GM19240 (cell line): ENCODE results near the gene LYL1.

ENCODE experiments used
- DNase-seq: peaks from one replicate; pipeline ENCODE4 v3.0.0; 2011; ENCODE audit warnings: low spot score; ENCODE audit not compliant: insufficient read length

LYL1 gene

DNA sequence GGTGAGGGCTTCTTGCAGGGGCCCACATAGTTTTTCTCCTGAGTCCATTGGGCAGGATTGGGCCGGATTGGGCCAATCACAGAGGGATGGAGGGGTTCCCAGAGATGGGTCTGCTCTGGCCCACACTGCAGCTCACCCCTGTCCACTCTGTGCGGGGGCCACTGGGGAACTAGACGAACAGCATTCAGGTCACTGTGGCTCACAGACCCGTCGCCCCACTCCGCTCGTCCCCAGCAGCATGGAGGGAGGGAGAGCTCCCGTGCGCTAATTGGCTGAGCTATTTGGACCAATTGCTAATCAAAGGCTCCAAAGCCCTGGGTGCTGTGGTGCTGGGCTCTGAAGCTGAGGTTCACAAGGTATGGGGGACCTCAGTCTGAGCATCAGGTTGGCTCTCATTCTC lies 26.7 kb upstream of the LYL1 start:
- no peak for DNase-seq

DNA sequence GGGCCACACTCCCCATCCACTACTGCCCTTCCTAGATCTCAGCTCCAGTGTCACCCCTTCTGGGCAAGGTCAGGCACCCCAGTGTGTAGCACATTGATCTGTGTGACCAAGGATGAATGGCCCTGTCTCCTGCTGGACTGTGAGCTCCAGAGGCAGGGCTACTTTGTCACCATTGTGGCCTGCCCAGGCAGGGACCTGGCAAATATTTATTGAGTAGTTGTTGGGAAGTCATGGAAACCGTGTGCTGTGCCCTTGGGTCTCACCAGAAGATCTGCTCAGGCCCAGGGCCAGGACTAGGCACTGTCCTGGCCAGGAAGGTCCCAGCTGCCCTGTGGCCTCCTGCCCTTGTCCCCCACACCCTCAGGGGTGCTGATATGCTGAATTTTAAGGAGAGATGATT lies 25.9 kb upstream of the LYL1 start:
- DNase-seq: no peak

DNA sequence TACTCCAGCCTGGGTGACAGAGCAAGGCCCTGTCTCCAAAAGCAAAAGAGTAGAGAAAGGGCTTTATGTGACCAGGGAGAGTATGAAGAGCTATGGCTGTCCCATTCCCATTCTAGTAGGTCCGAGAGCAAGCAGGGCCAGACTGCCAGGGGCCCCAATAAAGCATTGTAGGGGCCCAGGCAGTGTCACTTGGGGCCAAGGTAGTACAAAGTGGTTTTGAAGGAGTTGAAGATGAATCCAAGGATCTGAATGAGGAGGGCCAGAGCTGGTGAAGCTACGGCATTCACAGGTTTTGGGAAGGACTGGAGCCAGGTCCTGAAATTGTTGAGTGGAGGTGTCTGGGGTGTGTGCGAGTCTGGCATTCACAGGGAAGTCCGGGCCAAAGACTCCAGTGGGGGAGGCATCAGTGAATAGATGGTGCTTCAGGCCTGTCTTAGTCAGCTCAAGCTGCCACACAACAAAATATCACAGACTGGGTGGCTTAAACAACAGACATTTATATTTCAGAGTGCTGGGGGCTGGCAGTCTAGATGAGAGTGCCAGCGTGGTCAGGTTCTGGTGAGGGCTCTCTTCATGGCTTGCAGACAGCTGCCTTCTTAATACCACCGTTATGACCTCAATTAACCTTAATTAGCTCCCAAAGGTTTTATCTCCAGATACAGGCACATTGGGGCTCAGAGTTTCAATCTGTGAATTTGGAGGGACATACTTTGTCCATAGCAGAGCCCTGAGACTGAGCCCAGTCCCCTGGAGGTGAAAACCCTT lies 25.3 kb upstream of the LYL1 start:
- DNase-seq: no peak

DNA sequence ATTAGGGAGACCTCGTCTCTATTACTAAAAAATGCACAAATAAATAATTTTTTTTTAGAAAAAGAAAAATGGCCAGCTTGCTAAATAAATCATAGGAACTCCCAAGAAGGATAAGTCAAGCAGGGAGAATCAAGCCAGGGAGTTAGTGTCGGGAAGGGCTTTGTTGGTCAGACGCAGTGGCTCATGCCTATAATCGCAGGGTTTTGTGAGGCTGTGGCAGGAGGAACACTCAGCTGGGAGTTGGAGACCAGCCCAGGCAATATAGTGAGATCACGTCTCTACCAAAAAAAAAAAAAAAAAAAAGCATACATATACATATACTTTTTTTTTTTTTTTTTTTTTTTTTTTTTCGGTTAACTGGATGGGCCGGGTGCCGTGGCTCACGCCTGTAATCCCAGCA lies 24.4 kb upstream of the LYL1 start:
- DNase-seq: no peak

DNA sequence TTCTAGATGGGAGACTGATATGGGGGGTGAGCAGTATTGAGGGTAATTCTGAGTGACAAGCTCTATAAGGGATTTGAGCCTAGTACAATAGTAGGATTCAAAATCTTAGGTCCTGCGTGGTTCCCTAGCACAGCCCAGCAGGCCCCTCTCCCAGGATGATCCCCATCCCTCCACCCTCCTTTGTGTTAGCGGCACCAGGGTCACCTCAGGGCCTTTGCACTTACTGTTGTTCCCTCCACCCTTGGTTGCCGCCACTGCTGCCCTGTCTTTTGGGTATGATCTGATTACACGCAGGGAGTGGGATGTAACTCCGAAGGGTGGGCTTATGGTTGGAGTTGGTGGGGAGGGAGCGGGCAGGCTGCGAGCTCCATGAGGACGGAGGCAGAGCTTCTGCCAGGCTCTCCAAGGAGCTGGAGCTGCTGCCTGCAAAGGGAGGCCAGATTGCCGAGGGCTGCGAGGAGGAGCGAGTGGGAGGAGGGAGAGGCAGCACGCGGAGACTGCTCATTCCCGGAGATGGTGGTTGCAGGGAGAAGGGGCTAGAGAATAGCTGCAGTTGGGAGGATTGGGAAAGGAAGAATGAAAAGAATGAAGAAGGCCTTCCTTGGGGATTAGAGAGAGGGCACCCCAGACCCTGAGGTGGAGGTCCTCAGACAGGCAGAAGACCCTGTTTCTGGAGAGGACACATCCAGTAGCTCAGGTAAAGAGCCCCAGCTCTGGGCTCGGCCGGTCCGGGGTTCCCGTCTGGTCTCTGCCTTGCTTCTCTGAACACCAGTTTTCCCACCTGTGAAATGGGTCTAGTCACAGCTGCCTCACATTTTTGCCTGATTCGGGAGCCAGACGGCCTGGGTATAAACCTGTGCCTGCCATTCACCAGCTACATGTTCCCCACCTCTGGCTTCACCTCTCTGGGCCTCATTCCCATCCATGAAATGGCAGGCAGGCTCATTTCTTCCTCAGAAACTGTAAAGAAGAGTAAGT lies 20.6 kb upstream of the LYL1 start:
- no peak for DNase-seq

DNA sequence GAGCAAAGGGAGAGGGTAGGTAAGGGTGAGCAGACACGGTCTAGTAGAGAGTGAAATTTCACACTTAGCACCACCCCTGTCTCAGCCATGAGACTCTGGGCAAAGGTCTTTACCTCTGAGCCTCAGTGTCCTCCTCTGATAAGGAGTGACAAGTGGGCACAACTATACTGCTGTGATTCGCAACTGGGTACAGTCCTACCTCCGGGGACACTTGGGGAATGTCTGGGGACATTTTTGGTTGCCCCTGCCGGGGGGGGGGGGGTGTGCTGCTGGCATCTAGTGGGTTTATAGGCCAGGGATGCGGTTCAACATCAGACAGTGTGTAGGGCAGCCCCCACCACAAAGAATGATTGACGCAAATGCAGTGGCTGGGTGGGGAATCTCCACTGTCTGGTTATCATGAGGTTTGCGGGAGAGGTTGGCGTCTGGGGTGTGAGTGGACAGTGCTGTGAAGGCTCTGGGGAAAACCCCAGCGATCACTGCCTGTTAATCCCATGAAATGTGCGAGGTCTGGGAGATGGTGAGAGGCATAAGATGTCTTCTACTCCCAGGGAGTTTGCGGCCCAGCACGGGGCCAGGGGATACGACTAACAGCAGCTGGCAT lies 19.7 kb upstream of the LYL1 start:
- DNase-seq: no peak

DNA sequence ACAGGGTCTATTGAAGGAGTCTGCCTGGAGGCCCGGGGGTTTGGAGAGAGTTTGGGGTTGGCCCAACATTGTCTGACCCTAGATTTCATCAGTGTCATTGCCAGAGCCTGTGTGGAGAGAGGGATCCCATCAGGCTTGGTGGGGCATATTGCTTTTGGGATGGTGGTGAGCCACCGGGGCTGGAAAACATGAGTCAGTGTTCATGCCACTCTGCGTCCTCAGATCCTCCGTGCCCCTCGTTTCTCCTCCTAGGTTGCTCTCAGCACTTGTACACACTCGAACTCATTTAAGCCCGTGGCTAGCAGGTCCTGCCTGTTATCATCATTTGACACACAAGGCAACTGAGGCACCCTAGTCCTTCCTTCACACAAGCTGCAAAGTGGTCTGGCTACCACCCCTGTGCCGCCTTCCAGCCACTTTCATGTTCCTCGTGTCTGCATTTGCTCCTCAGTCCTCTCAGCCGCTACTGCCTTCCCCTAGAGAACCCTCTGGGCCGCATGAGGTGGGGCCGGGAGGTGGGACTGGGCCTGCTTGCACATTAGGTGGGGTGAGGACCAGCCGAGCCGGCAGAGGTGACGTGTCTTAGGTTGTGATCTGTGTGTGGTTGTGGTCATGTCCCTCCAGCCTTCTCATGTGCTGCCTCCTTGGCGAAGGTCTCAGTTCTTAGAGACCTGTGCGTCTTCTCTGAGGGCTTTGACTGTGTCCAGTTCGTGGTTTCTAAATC lies 19.1 kb upstream of the LYL1 start:
- no peak for DNase-seq

DNA sequence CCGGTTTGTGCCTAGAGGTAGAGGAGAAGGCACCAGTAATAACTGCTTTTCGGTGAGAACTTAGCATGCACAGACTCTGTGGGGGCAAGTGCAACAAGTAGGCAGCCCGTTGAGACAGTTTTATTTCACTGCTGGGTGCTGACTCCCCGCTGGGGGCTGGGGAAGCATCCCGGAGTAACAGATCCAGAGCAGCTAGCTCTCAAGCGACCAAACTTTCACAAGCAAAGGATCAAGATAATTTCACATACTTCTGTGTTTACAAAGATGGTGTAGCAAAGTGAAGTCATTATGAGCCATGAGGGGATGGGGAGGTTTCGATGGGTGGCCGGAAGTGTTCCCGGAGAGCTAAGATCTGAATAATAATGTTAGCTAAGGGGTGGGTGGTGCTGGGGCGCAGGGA lies 18.2 kb upstream of the LYL1 start:
- no peak for DNase-seq

DNA sequence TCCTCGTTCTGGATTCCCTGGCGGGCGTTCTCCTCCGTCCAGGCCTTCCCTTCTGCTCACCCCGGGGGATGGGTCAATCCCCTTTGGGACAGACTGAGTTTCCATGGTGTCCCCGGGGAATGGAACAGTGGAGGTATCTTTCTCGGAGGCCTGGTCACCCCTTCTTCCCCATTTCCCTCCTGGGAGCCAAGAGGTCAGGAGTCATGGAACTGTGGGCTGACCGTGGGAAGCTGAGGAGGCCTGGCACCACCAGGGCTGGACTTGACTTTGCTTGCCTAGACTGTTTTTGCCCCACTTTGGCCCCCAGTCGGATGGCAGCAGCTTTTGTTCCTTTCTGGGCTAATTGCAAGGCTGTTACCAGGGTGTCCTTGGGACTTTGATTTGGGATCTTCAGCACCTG lies 17.4 kb upstream of the LYL1 start:
- no peak for DNase-seq

DNA sequence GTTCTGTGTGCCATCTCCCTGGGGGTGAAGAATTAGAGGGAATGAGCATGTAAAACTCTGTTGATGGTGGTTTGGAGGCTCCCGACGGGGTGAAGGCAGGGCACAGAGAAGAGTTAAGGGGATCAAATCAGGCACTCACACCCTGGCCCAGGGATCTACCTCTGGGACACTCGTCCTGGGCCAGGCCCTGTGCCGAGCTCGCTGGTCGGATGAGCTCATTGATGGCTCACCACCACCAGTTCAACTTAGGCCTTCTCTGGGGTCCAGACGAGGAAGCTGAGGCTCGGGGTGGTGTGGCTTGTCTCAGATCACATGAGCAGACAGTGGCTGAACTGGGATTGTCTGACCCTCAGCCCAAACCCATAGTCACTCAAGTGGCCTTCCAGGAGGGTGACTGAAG lies 17.0 kb upstream of the LYL1 start:
- no peak for DNase-seq

DNA sequence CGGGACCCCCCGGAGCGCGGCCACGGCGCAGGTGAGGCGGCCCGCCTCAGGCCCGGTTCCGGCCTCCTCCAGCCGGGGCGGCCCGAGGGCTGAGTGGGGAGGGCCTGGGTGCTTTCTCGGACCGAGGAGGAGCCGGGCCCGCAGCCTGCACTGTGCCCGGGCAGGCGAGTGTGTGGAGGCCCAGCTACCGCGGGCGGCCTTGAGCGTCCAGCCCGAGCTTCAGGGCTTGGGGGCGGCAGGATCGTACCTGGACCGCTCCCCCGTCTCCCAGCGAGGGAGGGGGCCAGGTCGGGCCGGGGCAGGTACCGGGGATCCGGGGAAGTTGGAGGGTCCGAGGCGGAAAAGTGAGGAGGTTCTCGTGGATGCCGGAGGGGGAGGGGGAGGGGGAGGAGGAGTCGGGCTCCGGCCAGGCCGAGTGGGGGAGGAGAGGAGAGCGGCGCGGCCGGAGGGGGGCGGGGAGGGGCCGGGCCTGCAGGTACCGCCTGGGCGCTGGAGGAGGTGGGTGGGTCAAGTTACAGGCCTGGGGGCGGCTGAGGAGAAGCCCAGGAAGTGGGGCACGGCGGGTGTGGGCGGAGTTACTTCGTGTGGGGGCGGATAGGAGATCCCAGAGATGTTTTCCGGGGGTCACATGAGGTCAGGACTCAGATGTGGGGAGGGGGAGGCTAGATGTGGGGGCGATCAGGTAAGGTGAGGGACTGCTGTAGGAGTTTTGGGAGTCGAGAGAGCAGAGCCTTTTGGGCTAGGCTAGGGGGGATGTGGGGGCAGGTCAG lies 16.0 kb upstream of the LYL1 start:
- no peak for DNase-seq

DNA sequence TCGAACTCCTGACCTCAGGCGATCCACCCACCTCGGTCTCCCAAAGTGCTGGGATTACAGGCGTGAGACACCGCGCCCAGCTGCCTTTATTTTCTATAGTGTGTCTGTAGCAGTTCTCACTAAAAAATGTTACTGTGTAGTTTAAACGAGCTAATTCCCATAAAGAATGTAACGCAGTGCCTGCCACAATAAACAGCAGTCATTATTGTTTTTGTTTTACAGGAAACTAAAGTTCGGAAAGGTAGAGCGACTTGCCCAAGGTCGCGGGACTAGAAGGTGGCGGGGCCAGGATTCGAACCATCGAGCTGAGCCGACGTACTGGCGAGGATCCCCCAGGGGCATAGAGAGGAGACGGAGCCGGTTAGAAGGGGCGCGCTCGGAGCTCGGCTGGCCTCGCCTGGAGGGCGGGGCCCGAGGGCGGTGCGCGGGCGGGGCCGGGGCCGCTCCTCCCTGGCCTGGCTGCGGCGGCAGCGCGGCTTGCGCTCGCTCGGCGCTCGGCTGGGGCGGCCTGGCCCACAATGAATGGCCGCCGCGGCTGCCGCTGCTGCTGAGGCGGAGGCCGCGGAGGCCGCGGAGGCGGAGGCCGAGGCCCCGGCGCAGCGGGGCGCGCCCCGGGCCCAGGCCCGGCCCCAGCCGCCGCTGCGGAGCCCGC lies 15.2 kb upstream of the LYL1 start, which contains the start of gene NACC1:
TSS of gene NACC1 (plus strand) at position 493 of the 652 bp plus-strand sequence. CDS start 16,944 bp downstream, outside the sequence.
- peak; percentile 94 for DNase-seq

DNA sequence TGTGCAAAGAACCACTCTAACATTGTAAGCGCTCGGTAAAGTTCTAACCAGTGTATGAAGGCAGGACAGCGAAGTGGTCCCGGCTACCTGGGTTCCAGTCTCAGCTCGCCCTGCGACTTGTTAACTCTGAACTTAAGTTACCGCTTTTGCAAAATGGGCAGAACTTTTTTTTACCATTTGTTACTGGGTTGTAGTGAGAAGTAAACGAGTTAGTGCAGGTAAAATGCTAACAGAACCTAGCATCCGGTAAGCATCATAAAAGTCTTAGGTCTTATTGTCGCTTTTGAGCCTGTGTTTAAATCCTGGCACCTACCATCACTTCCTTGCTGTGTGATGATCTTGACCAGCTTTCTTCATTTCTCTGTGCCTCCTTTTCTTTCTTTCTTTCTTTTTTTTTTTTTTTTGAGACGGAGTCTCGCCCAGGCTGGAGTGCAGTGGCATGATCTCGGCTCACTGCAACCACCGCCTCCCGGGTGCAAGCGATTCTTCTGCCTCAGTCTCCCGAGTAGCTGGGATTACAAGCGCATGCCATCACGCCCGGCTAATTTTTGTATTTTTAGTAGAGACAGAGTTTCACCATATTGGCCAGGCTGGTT lies 14.6 kb upstream of the LYL1 start:
- no peak for DNase-seq

DNA sequence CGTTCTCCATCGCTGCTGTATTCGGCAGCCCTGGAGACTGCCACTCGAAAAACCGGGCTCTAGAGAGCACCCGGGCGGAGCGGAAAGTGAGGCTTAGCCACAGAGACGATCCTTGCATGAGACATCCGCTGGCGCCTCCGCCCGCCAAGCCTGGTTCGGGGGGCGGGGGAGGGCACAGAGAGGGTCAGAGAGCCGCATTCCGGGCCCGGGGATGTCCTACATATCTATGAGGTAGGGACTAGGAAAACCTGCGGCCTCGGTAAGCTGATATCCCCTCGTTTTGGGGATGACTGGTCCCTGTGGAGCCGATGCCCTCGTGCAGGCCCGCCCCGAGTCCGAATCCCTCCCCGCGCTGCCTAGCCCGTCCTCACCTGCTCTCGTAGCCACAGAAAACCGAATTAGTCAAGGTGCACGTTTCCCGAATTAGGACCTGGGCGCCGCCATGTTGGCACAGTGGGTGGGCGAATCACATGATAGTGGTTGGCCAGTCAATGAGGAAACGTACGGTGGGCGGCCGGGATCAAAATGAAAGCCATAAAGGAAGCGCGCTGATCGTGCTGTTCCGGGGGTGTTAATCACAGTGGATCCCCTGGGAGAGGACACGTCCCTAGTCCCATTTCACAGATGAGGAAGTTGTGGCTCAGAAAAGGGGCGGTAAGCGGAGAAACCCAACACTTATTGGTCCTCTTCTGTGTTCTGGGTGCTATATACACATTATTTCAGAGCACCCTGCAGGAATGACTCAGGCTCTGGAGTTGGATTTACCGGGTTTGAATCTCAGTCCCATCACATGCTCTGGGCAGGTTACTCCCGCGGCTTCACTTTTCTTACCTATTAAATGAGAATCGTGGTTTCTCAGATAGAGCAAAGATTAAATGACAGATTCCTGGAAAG lies 13.9 kb upstream of the LYL1 start, which contains the start of gene TRMT1:
TSS of gene TRMT1 (minus strand) at position 459 of the 894 bp plus-strand sequence. CDS start at position 118, 341 bp downstream.
- peak; percentile 96 for DNase-seq

DNA sequence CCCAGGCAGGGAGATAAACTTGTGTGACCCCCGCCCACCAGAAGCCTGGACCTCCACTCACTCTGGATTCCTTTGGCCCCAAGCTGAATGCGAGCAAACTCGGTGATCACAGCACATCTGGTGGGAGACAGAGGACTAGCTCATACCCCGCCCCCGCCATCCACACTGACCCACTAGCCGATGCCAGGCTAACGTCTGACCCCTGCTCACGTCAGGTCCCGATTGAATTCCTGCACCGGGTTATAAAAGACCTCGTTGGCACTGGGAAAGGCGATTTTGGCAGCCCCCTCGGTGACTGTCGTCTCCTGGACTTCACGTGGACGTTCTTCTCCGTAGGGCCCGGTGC lies 13.3 kb upstream of the LYL1 start:
- DNase-seq: no peak

DNA sequence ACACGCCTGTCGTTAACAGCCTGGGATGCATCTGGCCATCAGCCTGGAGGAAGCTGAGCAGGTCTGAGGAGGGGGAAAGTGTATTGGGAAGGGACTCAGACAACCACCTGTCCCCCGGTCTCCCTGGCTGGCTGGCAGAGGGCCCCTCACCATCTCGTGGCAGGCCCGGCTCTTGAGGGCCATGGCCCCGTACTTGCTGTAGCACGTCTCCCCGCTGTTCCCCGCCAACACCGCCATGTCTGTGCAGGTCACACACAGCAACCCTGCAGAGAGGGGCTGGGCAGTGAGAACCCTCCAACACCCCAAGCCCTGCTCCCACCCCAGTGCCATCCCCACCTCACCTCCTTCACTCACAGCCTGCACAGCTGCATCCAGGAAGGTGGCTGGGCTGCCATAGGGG lies 9.9 kb upstream of the LYL1 start:
- DNase-seq: no peak

DNA sequence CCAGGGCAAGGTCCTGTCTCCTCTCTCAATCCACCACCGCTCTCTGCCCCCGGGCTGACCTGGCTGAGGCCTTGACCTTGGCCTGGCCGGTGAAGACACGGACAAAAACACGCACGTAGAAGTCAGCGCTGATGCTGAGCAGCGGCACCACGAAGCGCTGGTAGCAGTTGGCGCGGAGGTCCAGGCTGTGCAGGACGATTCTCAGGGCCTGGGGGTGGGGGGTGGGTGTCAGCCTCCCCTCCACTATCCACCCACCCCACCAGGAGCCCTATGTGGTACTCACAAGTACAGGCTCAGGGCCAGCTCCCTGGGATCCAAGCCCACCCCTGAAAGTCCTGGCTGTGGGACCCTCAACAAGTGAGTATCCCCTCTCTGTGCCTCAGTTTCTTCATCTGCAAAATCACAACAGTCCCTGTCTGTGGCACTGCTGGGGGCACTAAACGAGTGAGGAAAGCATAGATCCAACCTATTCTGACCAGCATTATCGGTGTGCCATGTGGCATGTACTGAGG lies 7.5 kb upstream of the LYL1 start:
- no peak for DNase-seq

DNA sequence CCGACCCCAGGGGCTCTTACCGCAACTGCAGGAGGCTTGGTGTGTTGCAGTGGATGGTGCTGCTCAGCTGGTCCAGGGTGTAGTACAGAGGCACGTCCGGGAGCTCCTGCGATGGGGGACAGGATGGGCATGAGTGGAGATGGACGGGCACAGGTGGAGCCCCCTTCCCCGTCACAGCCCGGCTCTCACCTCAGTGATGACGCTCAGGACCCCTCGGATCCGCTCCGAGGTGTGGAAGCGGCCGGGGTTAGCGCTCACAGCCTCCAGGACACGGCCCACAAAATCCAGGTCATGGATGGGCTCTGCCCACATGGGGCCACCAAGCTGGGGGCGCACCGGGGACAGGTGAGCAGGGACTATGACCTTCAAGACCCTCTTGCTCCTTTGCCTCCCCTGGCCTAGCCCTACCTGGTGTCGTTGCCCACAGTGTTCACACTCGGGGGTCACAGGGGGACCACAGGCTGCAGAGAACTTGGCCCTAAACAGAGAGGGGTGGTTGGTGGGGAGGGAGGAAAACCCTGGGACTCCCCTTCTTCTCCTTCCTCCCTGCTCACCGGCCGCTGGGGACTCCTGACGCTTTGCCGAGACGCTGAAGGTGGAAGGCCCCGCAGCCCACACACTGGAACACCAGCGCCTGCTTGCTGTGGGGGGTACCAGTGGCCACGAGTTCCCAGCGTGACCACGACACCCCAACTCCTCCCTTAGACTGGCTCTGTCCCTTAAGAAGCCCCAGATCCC lies 6.9 kb upstream of the LYL1 start:
- DNase-seq: no peak
